GM21528 (cell line): ENCODE measurements around the gene NIPSNAP2.
"Not testable (repeated sequence)": the region's sequence is repeated elsewhere in the genome, so short reads cannot be mapped to it uniquely, and the experiment has no call there.

Source experiments
- ATAC-seq: cut with Tn5 transposase; IDR thresholded peaks from one replicate; pipeline ENCODE4 v1.9.1; 2021; ENCODE audit warnings: mild to moderate bottlenecking, moderate library complexity; ENCODE audit not compliant: unreplicated experiment, low FRiP score

The NIPSNAP2 gene

DNA sequence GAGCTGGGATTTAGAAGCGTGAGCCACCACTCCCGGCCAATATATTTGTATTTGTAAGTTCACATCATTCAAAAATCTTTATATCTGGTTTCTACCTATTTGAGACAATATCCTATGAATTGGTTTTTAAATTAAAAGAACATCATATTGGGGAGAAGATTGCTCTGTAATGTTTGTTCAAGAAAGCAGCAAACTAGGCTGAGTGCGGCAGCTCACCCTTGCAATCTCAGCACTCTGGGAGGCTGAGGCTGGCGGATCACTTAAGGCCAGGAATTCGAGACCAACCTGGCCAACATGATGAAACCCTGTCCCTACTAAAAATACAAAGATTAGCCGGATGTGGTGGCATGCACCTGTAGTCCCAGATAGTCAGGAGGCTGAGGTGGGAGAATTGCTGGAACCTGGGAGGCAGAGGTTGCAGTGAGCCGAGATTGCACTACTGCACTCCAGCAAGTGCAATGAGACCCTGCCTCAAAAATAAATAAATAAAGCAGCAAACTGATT, 9.4 kb downstream of the NIPSNAP2 start:
- no peak for ATAC-seq

- no peak for ATAC-seq
Observed at GRCh38 chr7:55975988-55976633, 11.7 kb downstream of the NIPSNAP2 start.

- ATAC-seq = no peak
Observed at GRCh38 chr7:55977831-55978230, 13.4 kb downstream of the NIPSNAP2 start.

DNA sequence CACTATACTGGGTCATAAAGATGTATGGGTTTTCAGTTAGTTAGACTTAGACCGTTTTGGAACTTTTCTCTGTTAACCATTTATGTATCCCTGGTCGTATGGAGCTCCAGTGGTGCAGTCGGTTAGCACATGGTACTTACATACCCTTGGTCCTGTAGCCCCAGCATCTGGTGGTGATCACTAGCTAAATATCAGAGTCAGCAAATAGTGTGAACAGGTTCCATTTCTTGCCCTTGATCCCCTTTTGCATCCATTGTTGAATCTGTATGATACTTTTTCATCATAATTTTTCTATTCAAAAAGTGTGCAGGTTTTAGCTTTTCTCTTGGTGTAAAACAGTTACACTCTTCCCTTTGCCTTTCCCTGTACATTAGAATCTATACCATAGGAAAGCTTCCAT, 15.9 kb downstream of the NIPSNAP2 start:
- no peak for ATAC-seq

DNA sequence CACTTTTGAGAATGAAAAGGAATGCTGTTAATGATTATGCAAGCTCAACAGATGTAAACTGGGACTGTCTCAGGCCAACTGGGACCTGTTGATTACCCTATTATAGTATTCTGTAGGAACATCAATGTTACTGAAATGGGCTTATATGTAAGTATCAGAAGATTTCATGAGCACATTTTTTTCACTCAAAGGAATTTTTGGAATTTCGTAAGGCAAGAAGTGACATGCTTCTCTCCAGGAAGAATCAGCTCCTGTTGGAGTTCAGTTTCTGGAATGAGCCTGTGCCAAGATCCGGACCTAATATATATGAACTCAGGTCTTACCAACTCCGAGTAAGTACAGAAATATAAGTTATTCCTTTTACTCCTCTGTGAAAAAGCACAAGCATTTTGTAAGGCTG, 19.2 kb downstream of the NIPSNAP2 start:
- ATAC-seq = no peak

- ATAC-seq = no peak
Observed at GRCh38 chr7:55992346-55992745, 28.0 kb downstream of the NIPSNAP2 start.

DNA sequence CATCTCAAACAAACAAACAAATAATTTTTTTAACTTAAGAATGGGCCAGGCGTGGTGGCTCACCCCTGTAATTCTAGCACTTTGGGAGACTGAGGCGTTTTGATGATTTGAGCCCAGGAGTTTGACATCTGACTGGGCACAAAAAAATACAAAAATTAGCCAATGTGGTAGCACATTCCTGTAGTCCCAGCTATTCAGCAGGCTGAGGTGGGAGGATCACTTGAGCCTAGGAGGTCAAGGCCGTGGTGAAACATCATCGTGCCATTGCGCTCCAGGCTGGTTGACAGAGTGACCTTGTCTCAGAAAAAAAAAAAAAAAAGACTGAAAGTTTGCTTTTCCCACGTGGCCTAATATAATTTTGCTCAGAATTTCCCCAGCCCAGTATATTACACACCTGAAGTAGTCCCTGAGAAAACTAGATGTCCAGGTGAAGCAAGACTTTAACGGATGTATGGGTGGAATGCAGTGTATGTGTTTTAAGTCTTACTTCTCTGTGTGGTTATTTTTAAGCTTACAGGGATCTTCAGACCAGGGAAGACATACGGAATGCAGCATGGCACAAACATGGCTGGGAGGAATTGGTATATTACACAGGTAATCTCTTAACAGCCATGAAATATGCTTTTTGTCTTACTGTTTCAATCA, 32.6 kb downstream of the NIPSNAP2 start:
- ATAC-seq = no peak

GRCh38 chr7:56003749-56004148, 39.4 kb downstream of the NIPSNAP2 start:
- ATAC-seq = no peak

GRCh38 chr7:56007167-56007652, 42.8 kb downstream of the NIPSNAP2 start:
- no peak for ATAC-seq

DNA sequence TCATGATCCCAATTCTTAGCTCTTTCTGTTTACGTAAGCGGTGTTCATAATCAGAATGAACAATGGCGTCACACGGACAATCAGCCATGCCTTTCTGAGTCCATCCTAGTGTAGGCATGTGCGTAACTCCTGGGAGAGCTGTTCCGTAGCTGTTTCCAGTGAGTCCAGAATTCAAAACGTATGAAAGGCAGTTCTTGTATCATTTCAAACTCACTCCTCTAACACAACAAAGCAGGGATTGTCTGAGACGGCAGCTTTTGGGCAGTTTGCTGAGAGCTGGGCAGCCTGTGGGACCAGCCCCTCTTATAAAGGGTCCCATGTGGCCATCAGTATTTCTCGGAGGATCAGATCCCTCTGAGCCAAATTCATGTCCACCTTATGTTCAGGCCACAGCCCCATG, 43.5 kb downstream of the NIPSNAP2 start:
- no peak for ATAC-seq

GRCh38 chr7:56009695-56010094, 45.3 kb downstream of the NIPSNAP2 start:
- ATAC-seq = no peak

DNA sequence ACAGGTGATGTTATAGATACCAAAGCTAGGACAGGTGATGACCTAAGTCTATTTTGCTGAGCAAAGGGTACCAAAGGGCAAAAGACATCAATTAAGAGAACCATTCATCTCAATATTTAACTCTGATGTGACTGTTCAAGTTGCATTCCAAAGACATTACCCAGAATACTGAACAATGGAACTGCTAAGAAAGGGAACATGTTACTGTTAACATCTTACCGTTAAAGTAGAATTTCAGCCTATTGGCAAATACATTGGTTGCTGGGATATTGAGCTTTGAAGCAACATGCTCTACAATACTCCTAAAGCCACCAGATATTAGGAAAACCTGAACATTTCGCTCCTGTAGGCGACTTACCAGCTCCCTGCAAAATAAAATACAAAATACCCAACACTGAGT, 52.6 kb downstream of the NIPSNAP2 start:
- not testable (repeated sequence) for ATAC-seq

DNA sequence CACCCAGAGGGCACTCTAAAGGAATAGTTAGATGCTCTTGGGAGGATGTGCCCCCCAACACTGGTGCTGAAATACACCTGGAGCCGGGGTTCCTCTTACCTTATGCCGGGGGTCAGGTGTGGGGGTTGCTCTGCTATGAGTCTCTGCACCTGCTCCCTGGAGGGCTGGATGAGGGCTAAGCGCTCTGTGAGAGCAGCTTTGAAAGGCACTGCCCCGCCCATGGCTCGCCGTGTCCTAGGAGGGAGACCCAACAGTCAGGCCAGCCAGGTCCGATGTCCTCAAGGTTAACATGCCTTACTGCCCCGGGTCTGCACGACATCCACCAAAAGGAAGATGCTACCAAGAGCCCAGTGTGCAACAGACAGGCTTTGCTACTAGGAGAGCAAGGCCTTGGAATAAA, 55.1 kb downstream of the NIPSNAP2 start:
- ATAC-seq = no peak

DNA sequence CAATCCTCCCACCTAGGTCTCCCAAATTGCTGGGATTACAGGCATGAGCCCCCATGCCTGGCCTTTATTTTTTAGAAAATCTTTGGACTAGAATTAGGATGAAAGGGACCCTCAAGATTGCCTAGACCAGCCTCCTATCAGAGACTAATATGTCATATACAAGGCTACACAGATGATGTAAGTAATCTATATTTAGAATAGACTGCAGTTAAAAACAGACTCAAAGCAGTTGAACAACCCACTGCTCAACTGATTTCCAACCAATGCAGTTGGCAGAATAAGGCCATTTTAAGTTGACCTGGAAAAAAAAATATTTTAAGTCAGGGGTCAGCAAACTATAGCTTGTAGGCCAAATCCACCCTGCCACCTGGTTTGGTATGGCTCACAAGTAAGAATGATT, 59.1 kb downstream of the NIPSNAP2 start:
- no peak for ATAC-seq

DNA sequence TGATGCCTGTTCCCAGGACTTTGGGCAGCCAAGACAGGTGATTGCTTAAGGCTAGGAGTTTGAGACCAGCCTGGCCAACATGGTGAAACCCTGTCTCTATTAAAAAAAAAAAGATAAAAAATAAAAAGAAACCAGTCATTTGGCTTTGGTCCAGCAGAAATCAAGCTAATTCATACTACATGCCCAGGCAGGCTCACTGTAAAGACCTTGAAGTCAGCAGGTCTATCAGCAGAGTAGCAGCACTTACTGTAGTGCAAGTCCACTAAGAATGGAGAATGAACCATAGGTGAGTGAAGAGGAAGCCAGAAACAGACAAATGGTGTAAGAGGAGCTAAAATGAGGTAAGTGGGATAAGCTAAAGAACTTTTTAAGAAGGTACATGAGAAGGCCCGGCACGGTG, 62.2 kb downstream of the NIPSNAP2 start:
- ATAC-seq = no peak

DNA sequence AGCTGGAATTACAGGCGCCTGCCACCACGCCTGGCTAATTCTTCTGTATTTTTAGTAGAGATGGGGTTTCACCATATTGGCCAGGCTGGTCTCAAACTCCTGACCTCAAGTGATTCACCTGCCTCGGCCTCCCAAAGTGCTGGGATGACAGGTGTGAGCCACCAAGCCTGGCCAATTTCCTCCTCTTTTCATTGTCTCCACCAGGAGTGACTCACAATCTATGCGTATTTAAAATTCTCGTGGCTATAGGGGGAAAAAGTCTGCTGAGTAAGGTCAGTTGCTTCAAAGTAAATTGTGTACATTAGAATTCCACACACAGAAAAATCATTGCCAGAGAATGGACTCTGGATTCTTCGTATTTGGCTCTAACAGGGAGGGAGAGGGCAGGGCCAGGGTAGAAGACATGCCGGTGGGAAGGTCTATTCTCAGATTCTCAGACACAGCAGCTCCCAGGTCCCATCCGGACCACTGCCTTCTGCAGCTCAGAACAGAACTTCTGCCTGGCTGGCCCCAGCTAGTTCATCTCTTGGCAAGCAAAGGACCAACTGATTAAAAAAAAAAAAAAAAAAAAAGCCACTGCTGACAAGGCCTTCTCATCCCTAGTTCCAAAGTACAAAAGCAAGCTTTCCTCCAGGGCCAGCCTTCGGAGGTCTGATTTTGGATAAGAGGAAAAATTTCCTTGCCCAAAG, 64.7 kb downstream of the NIPSNAP2 start:
- ATAC-seq = no peak

DNA sequence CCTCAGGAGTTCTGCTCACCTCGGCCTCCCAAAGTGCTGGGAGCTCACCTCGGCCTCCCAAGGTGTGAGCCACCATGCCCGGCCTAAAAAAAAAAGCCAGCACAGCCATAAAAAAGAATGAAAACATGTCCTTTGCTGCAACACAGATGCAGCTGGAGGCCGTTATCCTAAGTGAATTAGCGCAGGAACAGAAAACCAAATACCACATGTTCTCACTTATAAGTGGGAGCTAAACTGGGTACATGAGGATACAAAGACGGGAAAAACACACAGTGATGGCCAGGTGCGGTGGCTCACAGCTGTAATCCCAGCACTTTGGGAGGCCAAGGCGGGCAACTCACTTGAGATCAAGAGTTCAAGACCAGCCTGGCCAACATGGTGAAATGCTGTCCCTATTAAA, 66.0 kb downstream of the NIPSNAP2 start:
- ATAC-seq = no peak

DNA sequence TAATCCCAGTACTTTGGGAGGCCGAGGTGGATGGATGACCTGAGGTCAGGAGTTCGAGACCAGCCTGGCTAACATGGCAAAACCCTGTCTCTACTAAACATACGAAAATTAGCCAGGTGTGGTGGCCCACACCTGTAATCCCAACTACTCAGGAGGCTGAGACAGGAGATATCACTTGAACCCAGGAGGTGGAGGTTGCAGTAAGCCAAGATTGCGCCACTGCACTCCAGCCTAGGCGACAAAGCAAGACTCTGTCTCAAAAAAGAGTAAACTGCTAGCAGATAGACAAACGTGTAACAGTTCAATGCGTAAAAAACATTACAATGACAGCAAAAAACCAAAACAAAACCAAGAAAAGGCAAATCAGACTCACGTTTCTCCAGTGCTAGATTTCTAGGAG, 67.2 kb downstream of the NIPSNAP2 start:
- not testable (repeated sequence) for ATAC-seq

GRCh38 chr7:56032578-56032977, 68.2 kb downstream of the NIPSNAP2 start:
- ATAC-seq = not testable (repeated sequence)

GRCh38 chr7:56033671-56034432, 69.5 kb downstream of the NIPSNAP2 start:
- ATAC-seq = peak; percentile 98

- no peak for ATAC-seq
Observed at GRCh38 chr7:56040730-56041129, 76.3 kb downstream of the NIPSNAP2 start.
